ENCODE results near the gene BRD1.

BRD1 gene

GRCh38 chr22:49740242-49740641 lies 87.4 kb downstream of the BRD1 start:
- Histone ChIP-seq H3K4me3 (no peak overlapping the region), H3K27ac (no peak overlapping the region)

- Histone ChIP-seq H3K27ac (no peak overlapping the region), H3K4me3 (no peak overlapping the region)
Observed at GRCh38 chr22:49739138-49739537, 88.5 kb downstream of the BRD1 start.

- Histone ChIP-seq H3K4me3 (no peak overlapping the region), H3K27ac (no peak overlapping the region)
Observed at GRCh38 chr22:49738566-49738965, 89.1 kb downstream of the BRD1 start.

- H3K4me3 ChIP-seq, result no peak overlapping the region
- H3K27ac ChIP-seq, result no peak overlapping the region
Observed at GRCh38 chr22:49738006-49738405, 89.7 kb downstream of the BRD1 start.

GRCh38 chr22:49737101-49737551 lies 90.5 kb downstream of the BRD1 start:
- no peak overlapping the region for H3K27ac ChIP-seq
- no peak overlapping the region for H3K4me3 ChIP-seq

- H3K27ac ChIP-seq, result no peak overlapping the region
- H3K4me3 ChIP-seq, result no peak overlapping the region
Observed at GRCh38 chr22:49736538-49736937, 91.1 kb downstream of the BRD1 start.

- no peak overlapping the region for H3K27ac ChIP-seq
- H3K4me3 ChIP-seq, result no peak overlapping the region
Observed at GRCh38 chr22:49735901-49736421, 91.7 kb downstream of the BRD1 start.

GRCh38 chr22:49735411-49735900 lies 92.2 kb downstream of the BRD1 start:
- no peak overlapping the region for H3K4me3 ChIP-seq
- no peak overlapping the region for H3K27ac ChIP-seq

GRCh38 chr22:49734882-49735281 lies 92.8 kb downstream of the BRD1 start:
- H3K27ac ChIP-seq, result no peak overlapping the region
- no peak overlapping the region for H3K4me3 ChIP-seq

GRCh38 chr22:49734390-49734789 lies 93.3 kb downstream of the BRD1 start:
- Histone ChIP-seq H3K27ac (no peak overlapping the region), H3K4me3 (no peak overlapping the region)

GRCh38 chr22:49733631-49734030 lies 94.0 kb downstream of the BRD1 start:
- no peak overlapping the region for H3K4me3 ChIP-seq

GRCh38 chr22:49730656-49731055 lies 97.0 kb downstream of the BRD1 start:
- no peak overlapping the region for H3K27ac ChIP-seq
- no peak overlapping the region for H3K4me3 ChIP-seq

More at GRCh38 chr22:49733631-49734030, 94.0 kb downstream of the BRD1 start:
- H3K27ac ChIP-seq, result no peak overlapping the region

GRCh38 chr22:49728570-49729271 lies 99.0 kb downstream of the BRD1 start:
- no peak overlapping the region for H3K4me3 ChIP-seq
- H3K27ac ChIP-seq, result no peak overlapping the region

GRCh38 chr22:49727881-49728569 lies 99.6 kb downstream of the BRD1 start:
- Histone ChIP-seq H3K27ac (no peak overlapping the region), H3K4me3 (no peak overlapping the region)

- H3K27ac ChIP-seq, result no peak overlapping the region
- no peak overlapping the region for H3K4me3 ChIP-seq
Observed at GRCh38 chr22:49727191-49727880, 100.3 kb downstream of the BRD1 start.

- no peak overlapping the region for H3K4me3 ChIP-seq
Observed at GRCh38 chr22:49726701-49727101, 101.0 kb downstream of the BRD1 start.

GRCh38 chr22:49726022-49726681 lies 101.5 kb downstream of the BRD1 start:
- Histone ChIP-seq H3K27ac (no peak overlapping the region), H3K4me3 (no peak overlapping the region)

More at GRCh38 chr22:49726701-49727101, 101.0 kb downstream of the BRD1 start:
- H3K27ac ChIP-seq, result no peak overlapping the region

- no peak overlapping the region for H3K27ac ChIP-seq
- H3K4me3 ChIP-seq, result no peak overlapping the region
Observed at GRCh38 chr22:49725516-49725915, 102.2 kb downstream of the BRD1 start.

GRCh38 chr22:49724893-49725489 lies 102.7 kb downstream of the BRD1 start:
- Histone ChIP-seq H3K4me3 (peak overlapping the region; percentile 4 to 30 (median 26)), H3K27ac (peak overlapping the region in 2 of 21 experiments; percentile 2 to 16)

Measured in skin epidermis (tissue), 12 donors.